Body of pancreas (tissue), 4 donors: Measurements from ENCODE around the gene PXDN. TPM values are rescaled to one million over a fixed set of nuclear protein-coding genes. Genes with fewer than 3 reads are reported as not detected.

ENCODE experiments used
- ATAC-seq: fragments of 150-250 bp; one replicate; pipeline ENCODE4 v1.9.1; 2016
- DNase-seq, 4 donors: peaks; one replicate each; pipeline ENCODE4 v3.0.0-alpha.2; 2019
- H3K27ac ChIP-seq, 4 donors: fragments of 200-600 bp; sonication (generic); 1 replicate in 3 of 4; 2 replicates in 1 of 4; pipeline versions ENCODE4 v1.5.1 to v1.6.1; 2016 to 2019; ENCODE audit warnings: mild to moderate bottlenecking in 1 of 4, mixed read lengths in 1 of 4, moderate library complexity in 1 of 4
- H3K27me3 ChIP-seq, 2 donors: fragments of 200-600 bp; sonication (generic); one replicate each; pipeline ENCODE4 v1.6.0; 2016; ENCODE audit warnings: mild to moderate bottlenecking in 1 of 2
- H3K36me3 ChIP-seq, 2 donors: fragments of 200-600 bp; sonication (generic); replicated peaks in 1 of 2; 2 replicates each; pipeline ENCODE4 v1.5.1; 2016; ENCODE audit warnings: low read depth in 2 of 2; ENCODE audit not compliant: insufficient read depth in 1 of 2
- H3K4me1 ChIP-seq: fragments of 200-600 bp; sonication (generic); one replicate; pipeline ENCODE4 v1.6.0; 2016
- H3K4me3 ChIP-seq, 2 donors: fragments of 200-600 bp; sonication (generic); 1 replicate in 1 of 2; 2 replicates in 1 of 2; pipeline ENCODE4 v1.5.1; 2016 to 2019
- H3K9me3 ChIP-seq, 3 donors: fragments of 200-600 bp; sonication (generic); 1 replicate in 2 of 3; 2 replicates in 1 of 3; pipeline ENCODE4 v1.5.1; 2016
- POLR2A ChIP-seq, 3 donors: fragments of 450-650 bp; IDR thresholded peaks; one replicate each; pipeline ENCODE4 v1.6.1; 2016; ENCODE audit warnings: antibody characterized with exemption in 3 of 3, mild to moderate bottlenecking in 2 of 3
- WGBS, 2 donors: methylation state at CpG; one replicate each; pipeline ENCODE4 v1.1.5; 2017; 5-methylcytosine and 5-hydroxymethylcytosine counted together
- intact Hi-C: fragments of 100-400 bp; cut with DNase I; formaldehyde crosslinking; loops from one replicate; pipeline ENCODE4 v1.15.1; 2023
- total RNA-seq, 2 donors: library from RNA; depleted of rRNA; stranded (reverse); fragments of >200 nt; gene quantifications; one replicate each; pipeline ENCODE4 v1.1.0, GENCODE V29; 2016
- TF ChIP-seq, protein P1 (sequence below), 7 experiments: fragments of 450-650 bp in 4 of 7; fragments of 200-600 bp in 3 of 7; sonication (generic) in 3 of 7; IDR thresholded peaks; one replicate each; pipeline ENCODE4 v1.5.1; 2016 to 2019; ENCODE audit warnings: antibody characterized with exemption in 7 of 7

The PXDN gene
- total RNA-seq, 2 donors from 2014 or later: 7.0 to 41.9 TPM

DNA sequence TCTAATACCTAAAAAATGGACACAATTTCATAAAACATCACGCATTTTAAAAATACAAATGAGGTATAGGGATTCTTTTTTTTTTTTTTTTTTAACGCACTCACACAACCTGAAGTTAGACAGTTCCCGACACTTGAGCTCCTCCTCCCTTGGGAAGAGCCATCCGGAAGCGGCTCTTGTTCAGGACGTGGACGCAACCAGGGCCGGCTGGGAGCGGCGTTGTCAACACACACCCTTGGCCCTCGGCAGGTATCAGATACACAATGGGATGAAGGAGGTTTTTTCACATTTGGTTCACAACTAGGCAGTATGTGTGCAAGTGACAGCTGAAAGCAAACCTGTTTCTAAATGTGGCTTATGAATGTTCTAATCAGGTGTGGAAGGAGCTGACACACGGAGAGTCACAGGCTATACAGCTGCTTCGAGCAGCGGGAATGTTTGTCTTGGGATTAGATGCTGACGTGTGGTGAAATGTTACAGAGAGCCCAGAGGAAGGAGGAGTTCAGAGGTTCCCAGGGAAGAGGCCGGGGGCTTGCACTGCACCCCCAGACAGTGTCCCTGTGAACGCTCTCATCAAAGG is 111.1 kb downstream of the PXDN start:
- Histone ChIP-seq H3K36me3 (no peaks in the 10 kb centered on the region), H3K4me1 (no peaks in the 10 kb centered on the region), H3K9me3 (peaks cover 0 to 6% (median 0%) of the 10 kb centered on the region in 3 donors), H3K27ac (no peak overlapping the region), H3K4me3 (no peak overlapping the region), H3K27me3 (no peaks in the 10 kb centered on the region)
- DNase-seq: no peak
- WGBS, 2 donors: 78 to 80% methylated on average over 17 of the region's 17 CpGs
- no peak for ATAC-seq
- intact Hi-C loops: no loop called here
- TF ChIP-seq, protein P1, sequence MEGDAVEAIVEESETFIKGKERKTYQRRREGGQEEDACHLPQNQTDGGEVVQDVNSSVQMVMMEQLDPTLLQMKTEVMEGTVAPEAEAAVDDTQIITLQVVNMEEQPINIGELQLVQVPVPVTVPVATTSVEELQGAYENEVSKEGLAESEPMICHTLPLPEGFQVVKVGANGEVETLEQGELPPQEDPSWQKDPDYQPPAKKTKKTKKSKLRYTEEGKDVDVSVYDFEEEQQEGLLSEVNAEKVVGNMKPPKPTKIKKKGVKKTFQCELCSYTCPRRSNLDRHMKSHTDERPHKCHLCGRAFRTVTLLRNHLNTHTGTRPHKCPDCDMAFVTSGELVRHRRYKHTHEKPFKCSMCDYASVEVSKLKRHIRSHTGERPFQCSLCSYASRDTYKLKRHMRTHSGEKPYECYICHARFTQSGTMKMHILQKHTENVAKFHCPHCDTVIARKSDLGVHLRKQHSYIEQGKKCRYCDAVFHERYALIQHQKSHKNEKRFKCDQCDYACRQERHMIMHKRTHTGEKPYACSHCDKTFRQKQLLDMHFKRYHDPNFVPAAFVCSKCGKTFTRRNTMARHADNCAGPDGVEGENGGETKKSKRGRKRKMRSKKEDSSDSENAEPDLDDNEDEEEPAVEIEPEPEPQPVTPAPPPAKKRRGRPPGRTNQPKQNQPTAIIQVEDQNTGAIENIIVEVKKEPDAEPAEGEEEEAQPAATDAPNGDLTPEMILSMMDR (IDR thresholded peaks at IDR 0.05): no peak
- TF ChIP-seq POLR2A (IDR thresholded peaks at IDR 0.05): no peak

DNA sequence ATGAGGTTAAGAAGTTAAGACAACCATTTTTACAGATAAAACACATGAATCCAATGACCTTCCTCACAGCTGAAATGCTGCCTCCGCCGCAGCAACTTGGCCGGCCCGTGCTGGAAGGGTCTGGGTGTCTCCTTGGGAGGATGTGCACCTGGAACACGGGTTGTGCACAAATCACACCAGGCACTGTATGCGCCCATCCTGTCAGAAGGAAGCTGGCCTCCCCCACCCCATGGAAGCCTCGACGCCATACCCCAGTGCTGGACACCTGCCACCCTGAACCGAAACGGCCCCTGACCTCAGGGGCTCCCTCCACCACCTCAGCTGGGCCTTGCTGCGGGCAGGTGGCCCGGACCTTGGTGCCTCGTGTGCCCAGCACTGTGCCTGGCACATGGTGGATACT is 111.8 kb downstream of the PXDN start:
- no peaks in the 10 kb centered on the region for H3K27me3 ChIP-seq
- peaks cover 0 to 6% (median 0%) of the 10 kb centered on the region in 3 donors for H3K9me3 ChIP-seq
- no peak overlapping the region for H3K4me3 ChIP-seq
- 77 to 81% methylated on average over 13 of the region's 13 CpGs for WGBS, 2 donors
- H3K27ac ChIP-seq: no peak overlapping the region
- H3K36me3 ChIP-seq: no peaks in the 10 kb centered on the region
- TF ChIP-seq, protein P1 (IDR thresholded peaks at IDR 0.05): no peak
- TF ChIP-seq POLR2A (IDR thresholded peaks at IDR 0.05): no peak
- DNase-seq (no peak), ATAC-seq (no peak)
- intact Hi-C loops: no loop called here
- H3K4me1 ChIP-seq: no peaks in the 10 kb centered on the region

DNA sequence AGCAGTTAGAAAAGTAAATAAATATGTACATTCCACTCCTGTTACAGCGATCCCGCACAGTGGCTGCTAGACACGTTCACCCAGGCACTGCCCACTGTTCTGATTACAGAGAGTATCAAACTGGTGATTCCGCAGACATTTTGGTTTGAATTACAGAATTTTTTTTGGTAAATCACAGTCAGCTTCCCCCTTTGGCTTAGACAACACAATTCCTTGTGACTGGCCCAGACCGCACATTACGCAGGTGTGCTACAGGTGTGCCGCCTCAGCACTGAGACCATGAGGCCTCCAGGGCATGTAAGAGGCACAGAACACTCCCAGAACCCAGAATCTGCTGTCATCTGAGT is 112.3 kb downstream of the PXDN start:
- ATAC-seq: no peak
- intact Hi-C loops: no loop called here
- Histone ChIP-seq H3K4me1 (no peaks in the 10 kb centered on the region), H3K4me3 (no peak overlapping the region), H3K27me3 (no peaks in the 10 kb centered on the region), H3K9me3 (peaks cover 0 to 6% (median 0%) of the 10 kb centered on the region in 3 donors), H3K36me3 (no peaks in the 10 kb centered on the region), H3K27ac (no peak overlapping the region)
- TF ChIP-seq, protein P1 (IDR thresholded peaks at IDR 0.05): no peak
- TF ChIP-seq POLR2A (IDR thresholded peaks at IDR 0.05): no peak
- WGBS, 2 donors: 62 to 71% methylated on average over 7 of the region's 7 CpGs
- DNase-seq: no peak

DNA sequence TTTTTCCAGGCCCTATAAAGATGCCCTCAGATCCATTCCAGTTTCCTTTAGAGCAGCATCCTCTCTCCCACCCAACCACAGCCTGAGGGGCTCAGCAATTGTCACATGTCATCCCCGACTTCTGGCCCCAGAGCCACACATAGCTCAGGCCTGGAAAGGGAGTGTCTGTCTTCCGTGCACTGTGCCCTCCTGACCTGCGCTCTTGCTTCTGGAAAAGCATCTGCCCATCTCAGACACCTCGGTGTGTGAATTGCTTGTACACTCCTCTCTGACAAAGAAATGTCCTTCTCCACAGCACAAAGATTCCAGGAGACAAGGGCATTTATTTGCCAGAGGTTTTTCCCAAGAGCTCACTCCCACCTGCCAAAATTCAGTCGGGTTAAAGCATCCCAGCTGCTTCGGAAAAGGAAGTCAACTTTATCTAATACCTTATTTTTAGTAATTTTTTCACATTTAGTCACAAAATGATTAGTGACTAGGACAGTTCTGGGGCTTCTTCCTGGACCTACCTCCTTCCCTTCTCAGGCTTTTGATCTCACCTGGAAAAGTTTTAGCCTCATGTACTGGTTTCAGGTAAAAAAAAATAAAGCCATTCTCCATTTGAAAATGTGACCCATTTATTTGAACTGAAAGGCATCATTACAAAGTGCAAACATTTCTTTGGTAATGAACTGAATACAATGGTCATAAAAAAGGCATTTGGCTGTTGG is 112.9 kb downstream of the PXDN start:
- Histone ChIP-seq H3K27ac (no peak overlapping the region), H3K9me3 (peaks cover 0 to 6% (median 0%) of the 10 kb centered on the region in 3 donors), H3K27me3 (no peaks in the 10 kb centered on the region), H3K4me1 (no peaks in the 10 kb centered on the region), H3K36me3 (no peaks in the 10 kb centered on the region), H3K4me3 (no peak overlapping the region)
- 60 to 66% methylated on average over 6 of the region's 6 CpGs for WGBS, 2 donors
- DNase-seq (no peak), ATAC-seq (no peak)
- TF ChIP-seq, protein P1 (IDR thresholded peaks at IDR 0.05): no peak
- TF ChIP-seq POLR2A (IDR thresholded peaks at IDR 0.05): no peak
- intact Hi-C loops: no loop called here

DNA sequence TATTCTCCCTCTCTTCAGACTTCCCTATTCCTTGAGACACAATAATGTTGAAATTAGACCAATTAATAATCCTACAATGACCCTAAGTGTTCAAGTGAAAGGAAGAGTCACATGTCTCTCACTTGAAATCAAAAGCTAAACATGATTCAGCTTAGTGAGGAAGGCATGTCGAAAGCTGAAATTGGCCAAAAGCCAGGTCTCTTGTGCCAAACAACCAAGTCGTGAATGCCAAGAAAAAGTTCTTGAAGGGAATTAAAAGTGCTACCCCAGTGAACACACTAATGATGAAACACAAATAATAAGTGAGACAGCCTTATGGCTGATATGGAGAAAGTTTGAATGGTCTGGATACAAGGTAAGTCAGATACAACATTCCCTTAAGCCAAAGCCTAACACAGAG is 115.4 kb downstream of the PXDN start:
- 6 to 9% methylated on average over 2 of the region's 2 CpGs for WGBS, 2 donors
- intact Hi-C loops: no loop called here
- Histone ChIP-seq H3K36me3 (no peaks in the 10 kb centered on the region), H3K27ac (no peak overlapping the region), H3K4me1 (no peaks in the 10 kb centered on the region), H3K27me3 (no peaks in the 10 kb centered on the region), H3K4me3 (no peak overlapping the region), H3K9me3 (peaks cover 0 to 6% (median 0%) of the 10 kb centered on the region in 3 donors)
- no peak for ATAC-seq
- TF ChIP-seq, protein P1 (IDR thresholded peaks at IDR 0.05): no peak
- TF ChIP-seq POLR2A (IDR thresholded peaks at IDR 0.05): no peak
- DNase-seq: peak in 3 of 4 donors; percentile 20 to 36 (median 25)
